Measurements from ENCODE around the gene MDH1B. TPM values are rescaled to one million over a fixed set of nuclear protein-coding genes. Genes with fewer than 3 reads are reported as not detected.

The MDH1B gene
- polyA plus RNA-seq, 1 of the 3 experiments (the other 2 are of a cell fraction) = 1.7 TPM

DNA sequence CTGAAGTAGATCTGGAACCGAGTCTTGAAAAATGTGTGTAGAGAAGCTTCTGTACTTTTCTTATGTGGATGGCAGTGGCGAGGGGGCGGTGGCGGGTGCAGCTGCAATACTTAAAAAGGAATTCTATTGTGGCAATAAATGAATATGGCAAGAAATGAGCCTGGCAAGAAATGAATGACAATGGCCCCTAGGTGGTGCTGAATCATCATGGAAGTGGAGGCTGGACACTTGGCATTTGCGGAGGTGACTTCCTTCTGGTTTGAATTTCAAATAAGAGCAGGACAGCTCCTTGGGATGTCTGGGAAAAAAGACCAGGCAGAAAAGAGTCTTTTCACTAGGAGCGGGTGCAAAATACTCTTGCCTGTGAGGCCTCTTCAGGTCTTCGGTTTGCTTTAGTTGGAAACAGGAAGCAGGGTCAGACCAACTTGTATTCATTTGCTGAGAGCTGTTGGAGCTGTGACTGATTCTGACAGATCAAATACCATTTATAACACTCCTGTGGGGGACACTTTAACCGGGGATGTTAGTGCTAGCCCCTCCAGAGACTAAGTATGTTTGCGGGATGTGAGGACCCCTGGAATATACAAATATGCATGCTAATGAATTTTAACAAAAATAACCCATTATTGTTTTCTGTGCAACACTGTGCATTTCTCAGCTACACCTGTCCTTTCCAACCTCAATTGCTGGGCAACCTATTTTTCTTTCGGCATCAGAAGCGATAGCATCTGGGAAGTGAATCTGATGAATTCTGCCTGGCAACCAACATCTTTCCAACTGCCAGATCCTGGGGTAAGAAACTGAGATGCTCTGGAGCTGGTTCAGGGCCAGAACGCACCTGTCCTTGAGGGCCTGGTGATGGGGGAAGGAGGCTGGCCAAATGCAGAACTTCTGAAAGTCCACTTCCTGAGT lies 35.6 kb upstream of the MDH1B start:
- no peak overlapping the region for H3K9ac ChIP-seq
- H3K9me2 ChIP-seq = no peaks in the 10 kb centered on the region
- H3K4me1 ChIP-seq (ENCODE audit: control insufficient read depth in 1 of 2, insufficient read depth in 2 of 2, low read depth in 1 of 2, low read length in 1 of 2) = peaks cover 0 to 27% of the 10 kb centered on the region in 2 experiments; a peak in 1 of 4 replicates
- peak overlapping the region in 1 of 2 experiments; percentile 28; a peak in 1 of 4 replicates for H3K27ac ChIP-seq (ENCODE audit: low read depth in 2 of 2, low read length in 1 of 2)
- H4K20me1 ChIP-seq (ENCODE audit: insufficient read depth) = no peaks in the 10 kb centered on the region
- DNase-seq = peak; percentile 52
- CTCF ChIA-PET = interaction anchor here (0.6 to 11.5 kb wide), 67 partner anchors 10 to 1172 kb away, joined by 3 to 111 read pairs (median 4); partner anchors contain the start of gene KLF7
- no peak overlapping the region for H3K4me2 ChIP-seq
- H3K36me3 ChIP-seq (replicated peaks in 1 of 2; ENCODE audit: control insufficient read depth in 1 of 2, insufficient read depth in 2 of 2, low read length in 1 of 2) = no peaks in the 10 kb centered on the region
- no peaks in the 10 kb centered on the region for H3F3A ChIP-seq (replicated peaks; ENCODE audit: insufficient read depth)
- WGBS (ENCODE audit: low lambda C conversion rate) = 33% methylated on average over 12 of the region's 12 CpGs
- no peaks in the 10 kb centered on the region for H3K79me2 ChIP-seq (ENCODE audit: insufficient read depth)
- H2AFZ ChIP-seq (ENCODE audit: low read depth) = no peak overlapping the region
- TF ChIP-seq CHD2 (IDR thresholded peaks at IDR 0.05; ENCODE audit: low read length, partially characterized antibody) (peak; percentile 26), SMC3 (IDR thresholded peaks at IDR 0.05; ENCODE audit: low read depth, low read length) (peak; percentile 87), RFX5 (IDR thresholded peaks at IDR 0.05; ENCODE audit: low read length) (peak; percentile 63; the same call in 1 of the 2 replicates), RAD21 (IDR thresholded peaks at IDR 0.05; ENCODE audit: low read length) (peak; percentile 95), SIN3A (IDR thresholded peaks at IDR 0.05; ENCODE audit: borderline replicate concordance, low read depth, low read length) (no peak), PBX3 (IDR thresholded peaks at IDR 0.05) (no peak), CTCF (IDR thresholded peaks at IDR 0.05) (peak; percentile 78), MXI1 (IDR thresholded peaks at IDR 0.05; ENCODE audit: low read depth, low read length) (peak; percentile 45; the same call in 1 of the 2 replicates), RCOR1 (IDR thresholded peaks at IDR 0.05; ENCODE audit: low read length) (no peak)
- TF ChIP-seq, protein P1, sequence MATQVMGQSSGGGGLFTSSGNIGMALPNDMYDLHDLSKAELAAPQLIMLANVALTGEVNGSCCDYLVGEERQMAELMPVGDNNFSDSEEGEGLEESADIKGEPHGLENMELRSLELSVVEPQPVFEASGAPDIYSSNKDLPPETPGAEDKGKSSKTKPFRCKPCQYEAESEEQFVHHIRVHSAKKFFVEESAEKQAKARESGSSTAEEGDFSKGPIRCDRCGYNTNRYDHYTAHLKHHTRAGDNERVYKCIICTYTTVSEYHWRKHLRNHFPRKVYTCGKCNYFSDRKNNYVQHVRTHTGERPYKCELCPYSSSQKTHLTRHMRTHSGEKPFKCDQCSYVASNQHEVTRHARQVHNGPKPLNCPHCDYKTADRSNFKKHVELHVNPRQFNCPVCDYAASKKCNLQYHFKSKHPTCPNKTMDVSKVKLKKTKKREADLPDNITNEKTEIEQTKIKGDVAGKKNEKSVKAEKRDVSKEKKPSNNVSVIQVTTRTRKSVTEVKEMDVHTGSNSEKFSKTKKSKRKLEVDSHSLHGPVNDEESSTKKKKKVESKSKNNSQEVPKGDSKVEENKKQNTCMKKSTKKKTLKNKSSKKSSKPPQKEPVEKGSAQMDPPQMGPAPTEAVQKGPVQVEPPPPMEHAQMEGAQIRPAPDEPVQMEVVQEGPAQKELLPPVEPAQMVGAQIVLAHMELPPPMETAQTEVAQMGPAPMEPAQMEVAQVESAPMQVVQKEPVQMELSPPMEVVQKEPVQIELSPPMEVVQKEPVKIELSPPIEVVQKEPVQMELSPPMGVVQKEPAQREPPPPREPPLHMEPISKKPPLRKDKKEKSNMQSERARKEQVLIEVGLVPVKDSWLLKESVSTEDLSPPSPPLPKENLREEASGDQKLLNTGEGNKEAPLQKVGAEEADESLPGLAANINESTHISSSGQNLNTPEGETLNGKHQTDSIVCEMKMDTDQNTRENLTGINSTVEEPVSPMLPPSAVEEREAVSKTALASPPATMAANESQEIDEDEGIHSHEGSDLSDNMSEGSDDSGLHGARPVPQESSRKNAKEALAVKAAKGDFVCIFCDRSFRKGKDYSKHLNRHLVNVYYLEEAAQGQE (IDR thresholded peaks at IDR 0.05; ENCODE audit: low read depth, low read length) = 0 out of 2 replicates have a peak, but pooled peaks have one; percentile 30
- POLR2A ChIA-PET = interaction anchor here (0.5 to 3.0 kb wide), 4 partner anchors 179 to 672 kb away, joined by 3 to 16 read pairs (median 4); partner anchors contain the start of gene KLF7
- no peaks in the 10 kb centered on the region for H3K9me3 ChIP-seq
- no peak overlapping the region; a peak in 1 of 4 replicates for H3K4me3 ChIP-seq (ENCODE audit: low read depth in 2 of 2, low read length in 1 of 2)
- no peaks in the 10 kb centered on the region for H3K27me3 ChIP-seq (ENCODE audit: insufficient read depth)
